ENCODE measurements around the gene DDX10.
"Not testable (repeated sequence)": the region's sequence is repeated elsewhere in the genome, so short reads cannot be mapped to it uniquely, and the experiment has no call there.

DDX10 gene

GRCh38 chr11:108779147-108779546, 114.3 kb downstream of the DDX10 start:
- DNase-seq = not testable (repeated sequence)

GRCh38 chr11:108780119-108780518, 115.2 kb downstream of the DDX10 start:
- DNase-seq = no peak

GRCh38 chr11:108781946-108782345, 117.1 kb downstream of the DDX10 start:
- no peak for DNase-seq

- DNase-seq = no peak
These were observed 121.6 kb downstream of the DDX10 start for GRCh38 chr11:108786281-108786990.

- no peak for DNase-seq
These were observed 122.2 kb downstream of the DDX10 start for GRCh38 chr11:108787105-108787504.

- DNase-seq = peak; percentile 20
These were observed 123.8 kb downstream of the DDX10 start for GRCh38 chr11:108788565-108789199.

- DNase-seq = no peak
These were observed 125.8 kb downstream of the DDX10 start for GRCh38 chr11:108790501-108791299.

- DNase-seq = no peak
These were observed 128.3 kb downstream of the DDX10 start for GRCh38 chr11:108793138-108793537.

- no peak for DNase-seq
These were observed 128.7 kb downstream of the DDX10 start for GRCh38 chr11:108793611-108794010.

- no peak for DNase-seq
These were observed 131.7 kb downstream of the DDX10 start for GRCh38 chr11:108796551-108796950.

- no peak for DNase-seq
These were observed 132.8 kb downstream of the DDX10 start for GRCh38 chr11:108797578-108798100.

GRCh38 chr11:108802492-108802891, 137.6 kb downstream of the DDX10 start:
- no peak for DNase-seq

GRCh38 chr11:108803776-108804175, 138.9 kb downstream of the DDX10 start:
- DNase-seq = no peak

GRCh38 chr11:108804511-108804910, 139.6 kb downstream of the DDX10 start:
- DNase-seq = peak; percentile 90

GRCh38 chr11:108805030-108805429, 140.2 kb downstream of the DDX10 start:
- peak; percentile 61 for DNase-seq

GRCh38 chr11:108807262-108807661, 142.4 kb downstream of the DDX10 start:
- DNase-seq = no peak

GRCh38 chr11:108813086-108813485, 148.2 kb downstream of the DDX10 start:
- DNase-seq = no peak

- DNase-seq = no peak
These were observed 153.1 kb downstream of the DDX10 start for GRCh38 chr11:108817976-108818375.

- no peak for DNase-seq
These were observed 154.1 kb downstream of the DDX10 start for GRCh38 chr11:108818971-108819370.

- DNase-seq = no peak
These were observed 155.1 kb downstream of the DDX10 start for GRCh38 chr11:108819957-108820356.

- not testable (repeated sequence) for DNase-seq
These were observed 159.1 kb downstream of the DDX10 start for GRCh38 chr11:108823960-108824359.

GRCh38 chr11:108824545-108824944, 159.7 kb downstream of the DDX10 start:
- DNase-seq = no peak

GRCh38 chr11:108825381-108825780, 160.5 kb downstream of the DDX10 start:
- DNase-seq = no peak

- DNase-seq = no peak
These were observed 161.3 kb downstream of the DDX10 start for GRCh38 chr11:108826136-108826535.

Measured in NCI-H446 treated with DMSO at 0.1 percent for 48 hours (cell line).